Measurements from ENCODE around the gene RPS2. TPM values are rescaled to one million over a fixed set of nuclear protein-coding genes. Genes with fewer than 3 reads are reported as not detected.
"Not testable (repeated sequence)": the region's sequence is repeated elsewhere in the genome, so short reads cannot be mapped to it uniquely, and the experiment has no call there.

RPS2 gene
- total and polyA plus RNA-seq, 4 donors, result 1,132 to 2,049 (median 1,429) TPM

DNA sequence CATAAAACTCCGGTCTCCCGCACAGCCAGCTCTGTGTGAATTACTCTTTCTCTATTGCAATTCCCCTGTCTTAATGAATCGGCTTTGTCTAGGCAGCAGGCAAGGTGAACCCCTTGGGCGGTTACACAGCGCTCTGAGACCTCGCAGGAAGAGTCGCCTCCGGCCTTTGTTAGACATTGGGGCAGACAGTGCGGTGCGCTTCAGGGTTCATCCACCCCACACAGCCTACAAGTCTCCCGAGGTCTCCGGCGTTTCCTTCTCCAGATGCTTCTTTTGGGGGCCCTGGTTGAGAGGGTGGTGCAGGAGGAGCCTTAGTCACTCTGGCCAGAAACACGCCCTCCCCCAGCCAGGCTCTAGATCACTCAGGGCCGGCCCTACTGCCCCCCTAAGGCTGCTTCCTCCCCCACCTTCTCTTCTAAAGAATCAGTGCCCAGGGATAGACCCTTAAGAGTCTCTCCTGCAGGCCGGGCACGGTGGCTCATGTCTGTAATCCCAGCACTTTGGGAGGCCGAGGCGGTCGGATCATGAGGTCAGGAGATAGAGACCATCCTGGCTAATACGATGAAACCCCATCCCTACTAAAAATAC lies 19.9 kb downstream of the RPS2 start:
- intact Hi-C loops (cut with DNase I), result no loop called here
- Histone ChIP-seq H3K4me3 (ENCODE audit: low read length in 2 of 2) (no peak overlapping the region), H3K9me3 (ENCODE audit: control insufficient read depth, low read length) (no peaks in the 10 kb centered on the region), H3K4me1 (ENCODE audit: control insufficient read depth in 1 of 2, insufficient read depth in 2 of 2, low read length in 2 of 2) (no peaks in the 10 kb centered on the region), H3K27ac (ENCODE audit: low read depth in 1 of 2, low read length in 2 of 2) (no peak overlapping the region), H3K27me3 (ENCODE audit: control insufficient read depth in 1 of 2, insufficient read depth in 2 of 2, low read length in 1 of 2) (no peaks in the 10 kb centered on the region), H3K36me3 (ENCODE audit: control insufficient read depth in 1 of 2, insufficient read depth in 2 of 2, low read length in 1 of 2) (no peaks in the 10 kb centered on the region)
- WGBS, 2 donors, result 93% methylated on average over 20 to 21 of the region's 21 CpGs
- ATAC-seq (ENCODE audit: low FRiP score), result no peak
- DNase-seq, result peak in 1 of 2 donors; percentile 60

DNA sequence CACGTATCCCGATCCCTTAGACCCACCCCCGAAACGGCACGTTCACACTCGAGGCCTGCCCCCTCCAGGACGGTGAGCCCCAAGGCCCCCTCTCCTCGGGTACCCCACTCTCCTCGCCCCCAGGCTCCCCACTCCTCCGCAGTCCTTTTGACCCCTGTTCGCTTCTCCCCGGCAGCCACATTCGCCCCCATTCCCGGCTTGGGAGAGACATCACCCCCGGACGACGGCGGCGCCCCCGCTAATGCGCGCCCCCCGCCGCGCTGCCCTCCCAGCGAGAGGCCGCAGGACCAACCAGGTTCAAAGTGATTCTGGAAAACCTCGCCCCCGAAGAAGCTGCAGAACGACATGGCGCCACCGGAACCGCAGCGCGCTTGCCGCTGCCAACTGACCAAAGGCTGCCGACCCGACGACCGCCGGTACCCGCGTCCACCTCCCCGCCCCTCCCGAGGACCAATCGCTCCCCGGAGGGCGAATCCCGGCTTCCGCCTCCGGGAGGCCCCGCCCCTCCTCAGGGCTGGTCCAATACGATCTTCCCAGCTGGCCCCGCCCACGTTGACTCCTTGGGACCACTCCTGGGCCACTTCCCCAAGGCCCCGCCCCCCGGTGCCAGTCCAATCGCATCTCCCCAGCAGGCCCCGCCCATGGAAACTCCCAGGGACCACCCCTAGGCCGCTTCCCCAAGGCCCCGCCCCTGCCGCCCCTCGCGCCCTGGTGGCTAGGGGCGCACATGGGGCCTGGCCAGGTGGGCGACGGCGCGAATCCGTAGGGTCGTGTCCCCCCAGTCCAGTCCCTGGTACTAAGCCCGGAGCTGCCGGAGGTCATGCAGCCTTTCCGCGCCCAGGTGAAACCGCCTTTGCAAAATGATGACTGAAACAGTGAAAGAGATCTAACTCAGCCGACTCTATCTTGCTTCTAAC lies 21.6 kb downstream of the RPS2 start, which contains the start of gene MSRB1:
Gene MSRB1, minus strand, starts transcription at position 390 of the 917 bp plus-strand sequence. Its CDS starts 43 bp downstream, at position 347.
- intact Hi-C loops (cut with DNase I), result no loop called here
- ATAC-seq (ENCODE audit: low FRiP score), result peak; percentile 97
- 0 to 2% methylated on average over 73 to 77 of the region's 77 CpGs for WGBS, 2 donors

DNA sequence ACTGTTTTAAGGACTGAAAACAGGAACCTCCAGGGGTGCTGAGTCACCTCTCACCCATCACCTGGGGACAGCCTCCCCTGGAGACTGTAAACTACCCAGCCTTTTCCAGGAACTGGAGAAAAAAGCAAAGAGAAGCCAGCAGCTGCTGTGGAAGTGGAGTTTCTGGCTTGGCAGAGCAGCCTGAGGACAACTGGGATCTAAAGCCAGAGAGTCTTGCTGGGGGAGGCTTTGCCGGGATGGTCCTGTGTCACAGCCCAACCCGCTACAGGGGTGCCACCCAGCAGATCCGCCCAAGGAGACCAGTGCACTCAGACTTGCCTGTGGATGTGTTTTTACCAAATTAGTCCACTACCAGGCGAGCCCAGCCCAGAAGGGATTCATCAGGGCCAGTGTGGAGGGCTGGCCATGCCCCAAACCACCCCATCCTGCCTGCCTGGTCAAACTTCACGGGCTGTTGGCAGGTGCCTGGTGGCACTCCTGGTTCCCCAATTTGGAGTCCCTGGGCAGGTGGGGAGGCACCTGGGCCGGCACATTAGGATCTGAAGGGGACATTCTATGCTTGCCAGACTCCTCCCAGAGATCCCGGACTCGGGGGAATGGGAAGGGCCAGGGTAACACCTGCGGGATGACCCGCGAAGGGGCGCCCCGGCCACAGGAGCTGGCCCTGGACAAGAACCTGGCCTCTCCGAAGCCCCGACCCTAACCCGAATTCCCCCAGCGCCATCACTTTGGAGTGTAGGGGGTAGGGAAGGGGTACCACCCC lies 22.4 kb downstream of the RPS2 start:
- ATAC-seq (ENCODE audit: low FRiP score), result peak; percentile 31
- Histone ChIP-seq H3K9me3 (ENCODE audit: control insufficient read depth, low read length) (no peaks in the 10 kb centered on the region), H3K4me3 (ENCODE audit: low read length in 2 of 2) (peak overlapping the region; percentile 7 to 64), H3K27me3 (ENCODE audit: control insufficient read depth in 1 of 2, insufficient read depth in 2 of 2, low read length in 1 of 2) (no peaks in the 10 kb centered on the region), H3K27ac (ENCODE audit: low read depth in 1 of 2, low read length in 2 of 2) (peak overlapping the region in 1 of 2 donors; percentile 6), H3K4me1 (ENCODE audit: control insufficient read depth in 1 of 2, insufficient read depth in 2 of 2, low read length in 2 of 2) (no peaks in the 10 kb centered on the region), H3K36me3 (ENCODE audit: control insufficient read depth in 1 of 2, insufficient read depth in 2 of 2, low read length in 1 of 2) (peaks cover 0 to 4% of the 10 kb centered on the region in 2 donors)
- intact Hi-C loops (cut with DNase I), result no loop called here
- DNase-seq, result peak in 1 of 2 donors; percentile 78
- 7 to 8% methylated on average over 8 to 17 of the region's 17 CpGs for WGBS, 2 donors

More for the DNA sequence above, 21.6 kb downstream of the RPS2 start, which contains the start of gene MSRB1:
- Histone ChIP-seq H3K27me3 (ENCODE audit: control insufficient read depth in 1 of 2, insufficient read depth in 2 of 2, low read length in 1 of 2) (no peaks in the 10 kb centered on the region), H3K4me3 (ENCODE audit: low read length in 2 of 2) (peak within 1 kb of the TSS; percentile 28 to 64), H3K4me1 (ENCODE audit: control insufficient read depth in 1 of 2, insufficient read depth in 2 of 2, low read length in 2 of 2) (no peaks in the 10 kb centered on the region), H3K36me3 (ENCODE audit: control insufficient read depth in 1 of 2, insufficient read depth in 2 of 2, low read length in 1 of 2) (peaks cover 0 to 4% of the 10 kb centered on the region in 2 donors), H3K27ac (ENCODE audit: low read depth in 1 of 2, low read length in 2 of 2) (peak within 1 kb of the TSS in 1 of 2 donors; percentile 6), H3K9me3 (ENCODE audit: control insufficient read depth, low read length) (no peaks in the 10 kb centered on the region)
- DNase-seq, result peak; percentile 100

DNA sequence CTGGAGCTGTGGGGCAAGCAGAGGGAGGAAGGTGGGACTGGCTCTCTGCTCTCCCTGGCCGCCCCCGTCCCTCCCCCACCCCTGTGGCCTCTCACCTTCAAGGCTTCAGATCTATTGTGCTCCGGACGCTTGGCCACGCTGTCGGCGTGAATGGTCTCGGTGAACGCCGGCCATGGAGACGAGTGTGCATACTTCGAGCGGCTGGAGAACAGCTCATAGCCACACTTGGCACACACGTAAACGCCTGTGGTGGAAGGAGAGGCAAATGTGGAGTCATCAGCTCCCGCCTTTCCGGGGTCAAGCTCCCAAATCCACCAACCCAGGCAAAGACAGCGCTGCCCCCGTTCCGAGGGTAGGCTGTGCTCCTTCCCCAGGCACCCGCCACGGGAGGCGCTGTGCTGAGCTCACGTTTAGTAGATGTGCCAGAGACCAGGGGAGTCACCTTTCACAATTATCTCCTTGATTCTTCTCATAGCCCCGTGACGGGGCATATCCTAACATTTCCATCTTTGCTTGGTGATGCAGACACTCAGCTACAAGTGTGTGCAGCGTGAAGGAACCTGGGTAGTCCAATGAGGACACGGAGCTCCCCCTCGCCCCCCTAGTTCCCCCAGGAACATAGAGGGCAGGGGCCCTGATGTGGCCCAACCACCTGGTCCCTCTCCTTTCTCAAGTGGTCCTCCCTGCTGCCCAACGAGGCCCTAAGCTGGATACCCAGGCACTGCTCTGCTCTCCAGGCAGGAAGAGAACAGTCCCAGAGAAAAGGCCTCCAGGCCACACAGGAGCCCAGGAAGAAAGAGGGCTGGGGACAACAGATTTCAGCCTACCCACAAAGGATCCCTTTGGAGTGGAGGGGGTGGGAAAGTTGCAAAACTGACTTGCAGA lies 23.2 kb downstream of the RPS2 start:
- Histone ChIP-seq H3K36me3 (ENCODE audit: control insufficient read depth in 1 of 2, insufficient read depth in 2 of 2, low read length in 1 of 2) (peaks cover 0 to 4% of the 10 kb centered on the region in 2 donors), H3K27me3 (ENCODE audit: control insufficient read depth in 1 of 2, insufficient read depth in 2 of 2, low read length in 1 of 2) (no peaks in the 10 kb centered on the region), H3K27ac (ENCODE audit: low read depth in 1 of 2, low read length in 2 of 2) (no peak overlapping the region), H3K9me3 (ENCODE audit: control insufficient read depth, low read length) (no peaks in the 10 kb centered on the region), H3K4me1 (ENCODE audit: control insufficient read depth in 1 of 2, insufficient read depth in 2 of 2, low read length in 2 of 2) (no peaks in the 10 kb centered on the region), H3K4me3 (ENCODE audit: low read length in 2 of 2) (no peak overlapping the region)
- DNase-seq (peak in 1 of 2 donors; percentile 70), ATAC-seq (ENCODE audit: low FRiP score) (no peak)
- intact Hi-C loops (cut with DNase I), result no loop called here
- 88% methylated on average over 30 of the region's 30 CpGs for WGBS, 2 donors

DNA sequence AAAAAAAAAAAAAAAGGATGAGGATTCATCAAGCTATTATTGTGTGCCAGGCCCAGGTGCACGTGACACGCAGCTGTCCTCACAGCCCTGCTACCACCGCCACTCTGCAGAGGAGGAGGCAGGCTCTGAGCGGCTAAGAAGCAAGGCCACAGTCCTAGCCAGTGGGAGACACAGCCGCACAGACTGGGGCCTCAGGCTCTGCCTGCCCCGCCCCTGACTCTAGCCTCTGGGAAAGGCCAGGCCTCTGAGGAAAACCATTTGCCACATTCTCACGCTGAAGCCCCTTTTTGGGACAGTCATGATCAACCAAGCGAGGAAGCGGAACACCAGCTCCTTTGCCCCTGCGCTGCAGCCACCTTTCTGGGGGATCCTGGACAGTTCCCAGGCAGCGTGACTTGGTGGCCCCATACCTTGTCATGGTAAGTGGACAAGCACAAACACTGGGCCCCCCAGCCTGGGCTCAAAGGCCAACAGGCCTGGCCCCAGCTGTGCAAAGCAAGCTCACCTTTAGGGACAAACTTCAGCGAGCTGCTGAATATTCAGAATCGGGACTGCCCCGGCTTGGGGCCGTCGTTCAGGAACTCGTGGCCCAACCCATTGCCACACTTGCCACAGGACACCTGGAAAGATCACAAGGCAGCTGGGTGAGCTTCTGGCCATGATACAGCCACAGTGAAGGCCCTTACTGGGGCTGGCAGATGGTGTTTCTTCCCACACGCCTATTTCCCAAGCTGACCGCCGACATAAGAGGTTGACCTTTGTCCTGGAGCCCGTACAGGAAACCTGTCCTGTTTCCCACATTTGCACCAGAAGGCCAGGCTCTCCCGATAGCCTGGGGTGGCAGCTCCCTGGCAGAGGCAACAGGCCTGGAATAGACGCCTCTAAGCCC lies 24.1 kb downstream of the RPS2 start:
- no peaks in the 10 kb centered on the region for H3K4me1 ChIP-seq (ENCODE audit: control insufficient read depth in 1 of 2, insufficient read depth in 2 of 2, low read length in 2 of 2)
- ATAC-seq (ENCODE audit: low FRiP score), result no peak
- H3K36me3 ChIP-seq (ENCODE audit: control insufficient read depth in 1 of 2, insufficient read depth in 2 of 2, low read length in 1 of 2), result peaks cover 0 to 4% of the 10 kb centered on the region in 2 donors
- no peaks in the 10 kb centered on the region for H3K9me3 ChIP-seq (ENCODE audit: control insufficient read depth, low read length)
- intact Hi-C loops (cut with DNase I), result no loop called here
- 93% methylated on average over 23 of the region's 23 CpGs for WGBS, 2 donors
- H3K27ac ChIP-seq (ENCODE audit: low read depth in 1 of 2, low read length in 2 of 2), result no peak overlapping the region
- DNase-seq, result peak in 1 of 2 donors; percentile 64
- H3K4me3 ChIP-seq (ENCODE audit: low read length in 2 of 2), result no peak overlapping the region
- no peaks in the 10 kb centered on the region for H3K27me3 ChIP-seq (ENCODE audit: control insufficient read depth in 1 of 2, insufficient read depth in 2 of 2, low read length in 1 of 2)

DNA sequence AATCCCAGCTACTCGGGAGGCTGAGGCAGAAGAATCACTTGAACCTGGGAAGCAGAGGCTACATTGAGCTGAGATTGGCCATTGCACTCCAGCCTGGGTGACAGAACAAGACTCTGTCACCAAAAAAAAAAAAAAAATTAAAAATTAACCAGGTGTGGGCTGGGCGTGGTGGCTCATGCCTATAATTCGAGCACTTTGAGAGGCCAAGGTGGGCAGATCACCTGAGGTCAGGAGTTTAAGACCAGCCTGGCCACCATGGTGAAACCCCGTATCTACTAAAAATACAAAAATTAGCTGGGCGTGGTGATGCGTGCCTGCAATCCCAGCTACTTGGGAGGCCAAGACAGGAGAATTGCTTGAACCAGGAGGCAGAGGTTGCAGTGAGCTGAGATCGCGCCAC lies 24.8 kb downstream of the RPS2 start:
- intact Hi-C loops (cut with DNase I); H3K27me3 ChIP-seq (ENCODE audit: control insufficient read depth in 1 of 2, insufficient read depth in 2 of 2, low read length in 1 of 2); H3K36me3 ChIP-seq (ENCODE audit: control insufficient read depth in 1 of 2, insufficient read depth in 2 of 2, low read length in 1 of 2); H3K4me1 ChIP-seq (ENCODE audit: control insufficient read depth in 1 of 2, insufficient read depth in 2 of 2, low read length in 2 of 2); H3K9me3 ChIP-seq (ENCODE audit: control insufficient read depth, low read length); ATAC-seq (ENCODE audit: low FRiP score); H3K4me3 ChIP-seq (ENCODE audit: low read length in 2 of 2); DNase-seq; H3K27ac ChIP-seq (ENCODE audit: low read depth in 1 of 2, low read length in 2 of 2): not testable (repeated sequence)
- WGBS, 2 donors, result 94 to 98% methylated on average over 8 of the region's 8 CpGs

DNA sequence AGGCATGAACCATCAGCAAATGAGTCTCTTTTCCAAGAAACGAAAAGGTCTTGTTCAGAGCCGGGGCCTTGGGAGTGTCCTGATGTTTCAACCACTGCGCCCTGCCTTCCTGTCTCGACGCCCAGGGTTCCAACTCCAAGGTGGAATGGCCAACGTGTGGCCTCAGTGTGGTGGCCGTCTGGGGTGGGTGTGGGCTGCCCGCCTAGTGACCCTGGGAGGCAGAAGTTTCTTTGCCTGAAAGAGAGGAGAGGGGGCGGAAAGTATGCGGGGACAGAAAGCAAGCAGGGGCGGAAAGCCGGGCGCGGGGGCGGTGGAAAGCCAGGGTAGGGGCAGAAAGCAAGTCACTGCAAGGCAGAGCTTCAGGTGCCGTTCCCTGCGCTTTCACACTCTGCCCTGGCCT lies 25.7 kb downstream of the RPS2 start:
- ATAC-seq (ENCODE audit: low FRiP score) (no peak), DNase-seq (peak in 1 of 2 donors; percentile 71)
- Histone ChIP-seq H3K27me3 (ENCODE audit: control insufficient read depth in 1 of 2, insufficient read depth in 2 of 2, low read length in 1 of 2) (no peaks in the 10 kb centered on the region), H3K27ac (ENCODE audit: low read depth in 1 of 2, low read length in 2 of 2) (no peak overlapping the region), H3K9me3 (ENCODE audit: control insufficient read depth, low read length) (no peaks in the 10 kb centered on the region), H3K36me3 (ENCODE audit: control insufficient read depth in 1 of 2, insufficient read depth in 2 of 2, low read length in 1 of 2) (peaks cover 0 to 4% of the 10 kb centered on the region in 2 donors), H3K4me1 (ENCODE audit: control insufficient read depth in 1 of 2, insufficient read depth in 2 of 2, low read length in 2 of 2) (no peaks in the 10 kb centered on the region), H3K4me3 (ENCODE audit: low read length in 2 of 2) (no peak overlapping the region)
- WGBS, 2 donors, result 92 to 94% methylated on average over 16 to 17 of the region's 17 CpGs
- intact Hi-C loops (cut with DNase I), result no loop called here

Data from aorta (tissue), 5 donors.